Measurements from ENCODE around the gene TRMT61A.

TRMT61A gene

DNA sequence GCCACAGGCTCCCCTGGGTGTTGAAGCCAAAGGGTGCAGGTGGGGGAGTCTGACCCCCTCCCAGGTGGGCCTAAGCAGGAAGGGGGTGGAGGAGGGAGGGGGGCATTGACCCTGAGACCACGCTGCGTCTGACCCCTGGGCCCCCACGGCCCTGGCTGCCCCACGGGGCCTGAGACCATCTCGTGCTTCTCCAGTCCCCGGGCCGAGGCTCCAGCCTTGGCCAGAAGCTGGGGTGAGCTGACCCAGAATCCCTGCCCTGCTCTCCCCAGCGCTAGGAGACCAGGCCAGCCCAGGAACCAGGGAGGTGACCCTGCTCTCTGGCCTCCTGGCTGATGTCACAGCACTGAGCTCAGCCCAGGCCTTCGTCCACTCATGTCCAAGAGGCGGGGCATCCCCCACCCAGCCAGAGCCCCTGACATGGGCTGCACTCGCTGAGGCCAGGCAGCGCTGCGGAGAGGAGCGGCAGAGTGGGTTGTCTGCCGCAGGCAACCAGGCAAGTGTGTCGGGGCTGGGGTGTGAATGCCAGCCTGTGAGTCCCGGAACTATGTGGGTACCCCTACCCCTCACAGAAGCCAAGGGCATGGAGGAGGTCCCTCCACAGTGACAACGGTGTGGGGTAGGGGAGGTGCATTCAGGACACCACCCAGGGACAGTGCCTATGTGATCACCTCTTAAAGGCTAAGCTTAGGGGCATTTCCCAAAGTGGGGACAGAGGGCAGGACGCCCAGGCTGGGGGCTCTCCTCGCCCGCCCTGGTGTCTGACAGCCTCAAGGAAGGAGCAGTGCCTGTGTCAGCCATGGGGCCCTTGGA is 6.3 kb downstream of the TRMT61A start:
- no peak for DNase-seq (ENCODE audit: low read depth)

DNA sequence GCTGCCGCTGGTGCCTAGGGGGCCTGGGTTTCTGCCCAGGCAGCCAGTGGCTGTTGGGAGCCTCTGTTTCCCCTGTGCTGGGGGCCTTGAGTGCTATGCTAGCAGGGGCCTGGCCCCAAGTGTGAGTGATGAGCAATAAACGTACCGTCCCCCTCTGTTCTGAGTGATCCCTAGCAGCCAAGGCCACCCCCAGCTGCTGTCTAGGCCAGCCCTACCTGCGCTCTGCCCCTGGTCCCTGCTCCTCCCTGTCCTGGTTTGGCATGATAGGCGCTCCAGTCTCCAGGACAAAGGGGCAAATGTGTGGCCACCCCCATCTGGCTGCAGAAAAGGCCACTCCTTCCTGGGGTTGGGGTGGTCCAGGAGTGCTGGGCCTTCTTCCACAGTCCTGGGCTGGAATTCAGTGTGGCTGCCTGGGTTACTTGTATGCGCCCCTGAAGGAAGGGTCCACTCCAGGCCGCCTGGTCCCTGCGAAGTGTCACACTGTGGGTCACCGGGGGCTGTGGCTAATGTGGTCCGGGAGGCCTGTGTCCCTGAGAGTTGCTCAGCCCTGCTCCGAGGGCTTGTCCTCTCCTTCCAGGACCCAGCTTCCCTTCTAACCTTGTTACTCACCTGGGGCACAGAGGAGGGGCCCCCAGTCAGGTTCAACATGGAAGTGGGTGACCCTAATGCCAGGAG is 7.0 kb downstream of the TRMT61A start:
- DNase-seq (ENCODE audit: low read depth), result no peak

DNA sequence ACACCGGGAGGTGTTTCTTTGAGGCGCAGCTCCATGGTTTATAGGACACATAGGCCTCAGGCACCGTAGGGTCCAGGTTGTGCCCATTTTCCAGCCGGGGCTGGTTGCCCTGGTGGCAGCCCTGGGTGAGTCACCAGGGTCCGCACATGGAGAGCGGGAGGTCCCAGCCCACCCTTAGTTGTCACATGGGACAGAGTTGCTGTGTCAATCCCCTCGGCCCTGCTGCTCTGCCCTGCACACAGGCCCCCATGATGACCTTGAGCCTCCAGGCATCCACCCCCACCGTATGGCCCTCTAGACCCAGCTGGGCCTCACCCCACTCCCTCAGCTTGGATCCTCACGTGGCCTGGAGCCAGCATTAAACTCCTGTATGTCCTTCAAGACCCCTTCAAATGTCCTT is 7.7 kb downstream of the TRMT61A start:
- no peak for DNase-seq (ENCODE audit: low read depth)

DNA sequence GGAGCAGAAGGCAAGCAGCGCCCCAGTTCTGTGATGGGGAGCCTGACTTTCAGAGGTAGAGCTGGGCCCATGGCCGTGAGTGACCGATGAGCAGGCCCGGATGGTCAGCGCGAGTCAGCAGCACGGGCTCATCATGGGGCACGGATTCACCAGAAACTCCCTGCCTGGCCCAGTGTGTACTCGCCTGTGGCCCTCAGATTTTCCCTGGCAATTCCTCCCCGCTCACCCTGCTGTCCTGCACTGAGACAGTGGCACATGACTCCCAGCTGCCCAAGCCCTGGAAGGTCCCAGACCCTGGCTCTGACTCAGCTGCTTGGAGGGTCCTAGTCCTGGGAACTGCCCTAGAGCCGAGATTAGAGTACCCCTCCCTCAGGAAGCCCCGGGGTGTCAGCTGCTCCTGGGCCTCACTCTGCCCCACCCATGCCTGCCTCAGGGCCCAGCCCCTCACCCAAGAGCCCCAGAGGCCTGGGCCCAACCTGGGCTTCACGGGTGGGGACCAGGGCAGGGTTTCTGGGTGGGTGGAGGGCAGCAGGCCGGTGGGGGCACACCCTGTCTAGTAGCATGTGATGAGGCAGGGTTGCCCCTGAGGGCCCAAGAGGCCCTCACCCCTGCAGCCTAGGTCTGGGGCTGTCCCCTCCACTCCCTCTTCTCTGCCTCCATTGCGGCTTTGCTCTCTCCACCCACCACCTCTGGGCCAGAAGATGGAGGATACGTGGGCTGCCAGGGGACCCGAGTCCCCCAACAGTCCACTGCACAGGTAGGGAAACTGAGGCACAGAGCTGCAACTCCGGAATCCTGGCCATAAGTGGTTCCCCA is 8.4 kb downstream of the TRMT61A start:
- no peak for DNase-seq (ENCODE audit: low read depth)

DNA sequence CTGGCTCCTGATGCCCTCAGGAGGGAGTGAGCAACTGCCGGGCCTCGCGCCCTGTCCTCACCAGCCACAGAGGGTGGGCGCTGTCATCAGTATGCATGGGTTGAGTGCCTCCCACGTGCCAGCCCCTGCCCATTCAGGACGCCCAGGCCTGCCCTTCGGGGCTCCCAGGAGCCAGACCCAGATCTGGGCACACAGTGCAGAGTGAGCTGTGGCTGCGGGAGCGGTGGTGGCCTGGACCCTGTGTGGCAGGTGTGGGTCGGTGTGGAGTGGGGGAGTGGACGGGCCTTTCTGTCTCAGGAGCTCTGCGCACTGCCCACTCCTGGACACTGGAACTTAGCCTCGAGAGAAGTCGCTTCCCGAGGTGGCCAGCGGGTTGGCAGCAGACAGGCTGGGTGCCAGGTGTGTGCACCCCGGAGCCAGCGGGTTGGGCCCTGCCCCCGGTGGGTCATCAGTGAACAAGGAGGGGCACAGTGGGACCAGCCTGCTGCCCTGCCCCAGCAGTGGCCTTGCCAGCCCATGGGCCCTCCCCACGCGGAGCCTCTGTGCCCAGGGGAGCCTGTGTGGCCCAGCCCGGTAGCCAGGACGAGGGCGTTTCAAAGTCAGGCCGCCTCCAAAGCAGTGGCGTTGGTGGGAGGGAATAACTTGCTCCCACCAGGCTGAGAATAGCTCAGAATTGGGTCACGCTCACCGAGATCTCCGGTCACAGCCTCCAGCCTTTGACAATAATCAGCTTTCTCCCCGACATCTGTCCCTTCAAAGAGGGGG is 9.5 kb downstream of the TRMT61A start:
- no peak for DNase-seq (ENCODE audit: low read depth)

DNA sequence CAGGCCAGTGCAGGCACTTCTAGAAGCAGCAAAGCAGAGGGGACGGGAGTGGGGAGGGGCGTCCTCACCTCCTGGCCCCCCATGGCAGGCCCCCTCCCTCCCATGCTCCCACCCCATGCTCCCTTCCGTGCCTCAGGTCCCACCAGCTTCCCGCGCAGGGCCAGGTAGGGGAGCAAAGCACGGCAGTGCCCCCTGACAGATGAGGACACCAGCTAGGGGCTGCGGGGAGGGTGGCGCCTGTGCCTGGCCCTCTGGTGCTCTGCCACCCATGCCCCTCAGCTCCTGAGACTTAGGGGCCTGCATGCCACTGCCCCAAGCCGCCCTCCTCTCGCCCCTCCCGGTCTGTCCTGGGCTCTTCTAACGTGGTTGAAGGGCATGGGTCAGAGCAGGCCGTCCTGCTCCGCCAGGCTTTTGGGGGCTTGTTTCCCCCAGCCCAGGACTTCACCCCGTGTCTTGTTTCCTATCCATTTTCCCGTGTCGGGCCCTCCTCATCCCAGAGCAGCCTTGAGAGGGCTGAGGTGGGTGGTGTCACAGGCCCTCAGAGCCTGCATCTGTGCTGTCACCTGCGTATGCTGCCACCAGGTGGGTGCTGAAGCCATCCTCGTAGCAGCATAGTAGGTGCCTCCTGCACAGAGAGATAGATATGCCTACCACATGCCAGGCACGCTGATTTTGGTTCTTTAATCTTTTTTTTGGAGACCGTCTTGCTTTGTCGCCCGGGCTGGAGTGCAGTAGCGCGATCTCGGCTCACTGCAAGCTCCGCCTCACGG is 10.2 kb downstream of the TRMT61A start:
- DNase-seq (ENCODE audit: low read depth), result no peak

DNA sequence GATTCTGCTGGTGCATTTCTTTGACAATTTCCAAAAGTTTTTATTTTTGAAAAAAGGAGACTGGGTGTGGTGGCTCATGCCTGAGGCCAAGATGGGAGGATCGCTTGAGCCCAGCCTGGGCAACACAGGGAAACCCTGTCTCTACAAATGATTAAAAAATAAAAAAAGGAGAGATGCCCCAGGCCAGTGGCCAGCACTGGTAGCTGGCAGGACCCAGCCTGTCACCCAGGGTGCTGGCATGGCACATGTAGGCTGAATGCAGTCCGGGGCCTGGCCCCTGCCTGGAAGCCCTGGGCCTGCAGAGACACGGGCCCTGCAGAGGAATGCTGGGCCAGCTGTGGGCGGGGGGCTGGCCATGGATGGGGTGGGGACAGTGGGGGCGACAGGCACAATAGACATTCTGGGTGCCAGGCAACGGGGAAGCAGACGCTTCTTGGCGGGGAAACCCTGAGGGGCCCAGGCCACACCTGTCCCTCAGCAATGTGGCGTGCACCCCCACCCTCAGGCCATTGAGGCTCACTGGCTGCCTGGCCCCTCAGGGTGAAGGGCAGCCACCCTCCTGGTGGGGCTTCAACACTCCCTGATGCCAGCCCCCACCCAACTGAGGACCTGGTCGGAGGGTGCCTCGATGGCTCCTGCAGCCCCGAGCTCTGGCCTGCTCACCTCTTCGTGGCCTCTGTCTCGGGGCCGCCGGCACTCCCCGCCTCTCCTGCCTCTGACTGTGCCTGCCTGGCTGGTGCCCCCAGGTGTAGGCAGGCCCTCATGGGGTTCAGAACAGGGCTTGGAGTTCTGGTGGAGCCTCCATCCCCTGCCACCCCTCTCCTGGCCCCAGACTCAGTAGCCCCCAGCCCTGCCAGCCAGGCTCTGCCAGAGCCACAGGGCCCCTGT is 12.1 kb downstream of the TRMT61A start:
- DNase-seq (ENCODE audit: low read depth), result no peak

DNA sequence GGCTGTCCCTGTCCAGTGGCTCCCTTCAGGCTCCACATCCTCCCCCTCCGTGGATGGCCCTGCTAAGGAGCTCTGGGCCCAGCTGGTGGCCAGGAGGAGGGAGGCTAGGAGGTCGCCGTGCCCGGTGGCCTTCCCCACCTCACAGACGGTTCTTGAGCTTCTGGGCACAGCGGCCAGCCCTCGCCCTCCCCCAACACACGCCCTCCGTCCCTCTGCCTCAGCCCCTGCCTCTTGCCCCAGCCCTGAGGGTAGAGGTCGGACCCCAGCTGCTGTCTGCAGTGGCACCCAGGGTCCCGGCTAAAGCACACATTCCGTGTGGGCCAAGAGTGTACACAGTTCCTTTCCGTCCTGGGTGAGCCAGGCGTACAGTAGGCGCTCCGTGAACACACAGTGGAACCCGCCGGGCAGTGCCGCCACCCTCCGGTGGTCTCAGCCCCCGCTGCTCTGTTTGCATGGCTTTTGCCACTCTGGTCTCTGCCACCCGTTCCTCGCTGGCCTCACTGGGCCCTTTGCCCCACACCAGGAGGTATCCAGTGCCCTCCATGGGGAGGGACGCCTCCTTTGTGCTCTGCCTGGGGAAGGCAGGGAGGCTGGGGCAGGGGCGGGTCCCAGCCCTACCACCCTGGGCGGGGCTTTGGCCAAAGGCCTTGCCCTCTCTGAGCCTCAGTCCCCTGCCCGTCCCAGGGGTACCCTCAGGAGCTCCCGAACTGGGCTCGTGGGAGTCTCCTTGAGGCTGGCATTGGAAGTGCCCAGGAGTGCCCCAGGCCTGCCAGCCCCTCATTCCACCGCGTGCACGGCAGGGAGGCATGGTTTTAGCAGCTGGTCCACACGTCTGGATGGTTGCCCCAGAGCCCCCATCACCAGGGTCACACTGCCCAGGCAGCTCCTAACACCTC is 13.0 kb downstream of the TRMT61A start:
- DNase-seq (ENCODE audit: low read depth), result no peak

DNA sequence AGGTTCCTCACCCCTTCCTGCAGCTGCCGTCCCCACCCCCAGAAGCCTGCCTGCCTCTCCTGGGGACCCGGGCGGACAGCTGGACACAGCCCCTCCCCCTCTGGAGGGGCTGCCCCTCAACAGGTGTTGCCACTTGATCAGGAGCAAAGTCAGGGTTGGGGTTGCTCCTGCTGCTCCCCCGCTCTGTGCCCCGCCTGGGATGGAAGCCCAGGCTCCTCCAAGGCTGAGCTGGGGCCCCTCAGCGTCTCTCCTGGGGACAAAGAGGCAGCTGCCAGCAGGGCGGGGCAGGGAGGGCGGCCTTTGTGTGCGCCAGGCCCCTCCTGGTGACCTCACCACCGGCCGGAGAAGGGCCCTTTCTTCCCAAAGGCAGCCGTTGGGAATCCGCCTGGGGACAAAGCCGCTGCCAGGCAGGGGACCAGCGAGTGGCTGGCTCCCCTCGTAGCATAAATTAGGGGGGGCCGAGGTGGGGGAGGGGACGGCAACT is 13.7 kb downstream of the TRMT61A start:
- no peak for DNase-seq (ENCODE audit: low read depth)

DNA sequence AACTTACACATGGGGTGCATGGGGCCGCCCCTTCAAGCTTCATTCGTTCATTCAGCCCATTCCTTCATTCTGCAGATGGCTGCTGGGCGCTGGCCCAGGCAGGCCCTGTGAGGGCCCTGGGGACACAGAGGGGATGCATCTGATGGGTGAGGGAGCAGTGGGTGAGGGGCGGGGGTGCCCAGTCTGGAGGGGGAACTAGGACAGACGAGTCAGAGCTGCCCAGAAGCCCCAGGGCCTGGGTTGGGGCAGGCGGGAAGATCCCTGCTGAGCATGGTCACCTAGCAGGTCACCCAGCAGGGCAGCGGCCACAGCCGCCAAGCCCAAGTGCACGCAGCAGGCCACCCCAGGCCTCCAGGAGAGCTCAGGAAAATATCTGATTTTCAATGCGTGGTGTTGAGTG is 14.1 kb downstream of the TRMT61A start:
- no peak for DNase-seq (ENCODE audit: low read depth)

DNA sequence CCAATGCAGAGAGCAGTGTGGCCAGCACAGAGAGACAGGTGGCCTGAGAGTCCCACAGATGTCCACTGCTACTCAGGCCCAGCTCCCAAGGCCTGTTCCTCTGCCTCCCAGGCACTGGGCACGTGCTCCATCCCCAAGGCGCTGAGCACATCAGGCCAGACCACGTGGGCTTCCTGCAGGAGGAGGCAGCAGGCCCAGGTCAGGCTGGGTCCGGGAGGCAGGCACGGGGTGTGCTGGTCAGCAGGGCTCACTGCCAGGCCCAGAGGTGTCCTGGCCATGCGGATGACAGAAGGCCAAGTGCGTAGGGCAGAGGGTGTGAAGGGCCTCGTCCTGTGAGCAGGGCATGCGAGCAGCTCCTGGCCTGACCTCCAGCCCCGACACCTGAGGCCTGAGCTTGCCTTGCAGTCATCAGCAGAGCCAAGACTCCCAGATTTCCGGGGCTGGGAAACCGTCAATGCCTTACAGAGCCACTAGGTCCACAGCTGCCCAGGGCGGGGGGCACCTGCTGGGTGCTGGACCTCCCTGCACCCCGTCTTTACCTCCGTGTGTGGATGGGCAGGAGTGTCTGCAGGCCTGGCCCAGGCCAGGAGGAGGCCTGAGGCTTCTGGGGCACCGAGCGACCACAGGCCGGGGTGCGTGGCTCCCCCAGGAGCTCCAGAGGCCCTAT is 14.9 kb downstream of the TRMT61A start:
- no peak for DNase-seq (ENCODE audit: low read depth)

DNA sequence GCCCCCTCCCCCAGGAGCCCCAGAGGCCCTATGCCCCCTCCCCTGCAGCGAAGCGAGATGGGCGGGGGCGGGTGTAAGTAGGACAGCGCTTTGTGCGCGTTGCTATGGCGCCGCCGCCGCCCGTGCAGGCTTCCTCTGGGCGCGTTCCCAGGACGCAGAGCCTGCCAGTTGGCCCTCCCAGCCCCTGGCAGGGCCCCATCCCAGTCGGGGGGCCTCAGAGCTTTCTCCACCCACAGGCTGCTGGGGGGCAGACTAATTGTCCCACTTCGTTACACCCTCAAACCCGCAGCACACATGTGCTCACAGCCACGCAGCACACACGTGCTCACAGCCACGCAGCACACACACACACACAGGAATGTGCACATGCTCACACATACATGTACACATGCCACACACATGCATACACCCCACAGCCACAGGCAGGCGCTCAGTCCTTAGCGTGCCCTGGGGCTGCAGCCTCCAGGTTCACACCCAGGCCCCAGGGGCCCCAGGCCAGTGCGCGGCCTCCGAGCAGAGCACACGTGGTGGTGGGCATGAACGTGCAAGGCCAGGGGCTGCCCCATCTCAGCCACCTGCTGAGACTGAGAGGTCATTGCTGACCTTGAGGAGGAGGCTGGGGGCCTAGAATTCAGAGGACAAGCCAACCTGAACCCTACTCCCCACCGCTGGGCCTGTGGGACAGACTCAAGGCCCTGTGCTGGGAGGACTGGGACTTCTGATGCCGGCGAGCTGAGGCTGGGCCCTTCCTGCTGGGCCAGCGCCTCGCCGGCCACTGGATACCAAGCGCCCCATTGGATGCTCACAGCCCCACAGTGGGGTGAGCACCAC is 15.6 kb downstream of the TRMT61A start:
- no peak for DNase-seq (ENCODE audit: low read depth)

DNA sequence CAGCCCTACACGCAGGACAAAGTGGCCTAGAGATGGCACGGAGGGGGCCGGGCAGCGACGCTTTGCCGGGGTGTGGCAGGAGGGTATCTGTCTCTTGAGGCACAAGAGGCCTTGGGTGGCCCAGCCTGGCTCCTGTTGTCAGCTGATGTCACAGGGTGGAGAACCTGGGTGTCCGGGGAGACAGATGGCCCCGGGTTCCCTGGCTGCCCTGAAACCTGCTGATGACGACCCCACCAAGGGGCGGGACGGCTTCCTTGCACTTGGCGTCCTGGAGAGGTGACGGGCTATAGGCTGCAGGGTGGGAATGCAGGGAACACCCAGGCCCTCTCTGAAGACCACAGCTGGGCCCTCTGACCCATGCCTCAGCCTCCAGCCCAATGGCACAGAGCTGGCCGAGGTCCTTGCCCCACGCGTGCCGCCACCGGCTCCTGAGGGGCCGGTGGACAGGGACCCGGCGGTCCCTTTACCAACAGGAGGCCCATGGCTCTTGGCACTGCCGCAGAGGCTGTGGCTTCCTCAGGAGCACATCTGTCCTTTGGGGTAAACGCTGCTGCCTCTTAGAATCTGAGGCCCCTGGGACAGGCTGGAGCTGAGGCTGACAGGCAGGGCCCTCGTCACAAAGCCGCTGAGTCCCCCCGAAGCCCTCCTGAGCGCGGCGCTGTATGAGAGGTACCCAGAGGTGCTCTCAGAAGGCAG is 16.4 kb downstream of the TRMT61A start:
- DNase-seq (ENCODE audit: low read depth), result no peak

DNA sequence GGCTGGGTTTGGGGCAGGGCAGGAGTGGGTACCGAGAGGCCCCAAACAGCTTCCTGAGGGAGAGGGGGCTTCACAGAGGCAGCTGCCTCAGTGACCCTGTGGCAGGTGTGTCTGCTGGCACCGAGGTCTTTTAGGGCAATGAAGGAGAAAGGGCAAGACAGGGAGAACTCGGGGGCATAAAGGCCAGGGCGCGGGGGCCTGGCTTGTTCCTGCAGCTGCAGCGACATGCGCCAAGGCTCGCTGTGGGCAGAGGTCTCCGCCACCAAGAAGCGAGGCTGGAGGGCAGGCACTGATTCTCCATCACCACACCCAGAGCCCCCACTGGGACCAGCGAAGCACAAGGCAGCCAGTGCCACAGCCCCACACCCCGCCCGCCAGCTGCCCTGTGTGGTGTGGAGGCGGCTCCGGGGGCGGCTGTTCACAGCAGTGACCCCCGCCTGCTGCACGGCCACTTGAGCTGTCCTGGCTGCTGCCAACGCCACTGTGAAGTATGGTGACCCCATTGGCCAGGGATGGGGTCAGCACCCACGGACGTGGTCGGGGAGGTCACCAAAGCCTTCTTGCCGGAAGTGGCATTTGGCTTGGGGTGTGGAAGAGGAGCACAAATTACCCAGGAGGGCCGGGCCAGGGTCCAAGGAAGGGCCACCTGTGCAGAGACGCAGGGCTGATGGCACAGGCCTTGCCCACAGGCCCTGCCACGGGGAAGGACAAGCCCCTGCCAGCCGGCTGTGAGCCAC is 17.1 kb downstream of the TRMT61A start:
- DNase-seq (ENCODE audit: low read depth), result no peak

DNA sequence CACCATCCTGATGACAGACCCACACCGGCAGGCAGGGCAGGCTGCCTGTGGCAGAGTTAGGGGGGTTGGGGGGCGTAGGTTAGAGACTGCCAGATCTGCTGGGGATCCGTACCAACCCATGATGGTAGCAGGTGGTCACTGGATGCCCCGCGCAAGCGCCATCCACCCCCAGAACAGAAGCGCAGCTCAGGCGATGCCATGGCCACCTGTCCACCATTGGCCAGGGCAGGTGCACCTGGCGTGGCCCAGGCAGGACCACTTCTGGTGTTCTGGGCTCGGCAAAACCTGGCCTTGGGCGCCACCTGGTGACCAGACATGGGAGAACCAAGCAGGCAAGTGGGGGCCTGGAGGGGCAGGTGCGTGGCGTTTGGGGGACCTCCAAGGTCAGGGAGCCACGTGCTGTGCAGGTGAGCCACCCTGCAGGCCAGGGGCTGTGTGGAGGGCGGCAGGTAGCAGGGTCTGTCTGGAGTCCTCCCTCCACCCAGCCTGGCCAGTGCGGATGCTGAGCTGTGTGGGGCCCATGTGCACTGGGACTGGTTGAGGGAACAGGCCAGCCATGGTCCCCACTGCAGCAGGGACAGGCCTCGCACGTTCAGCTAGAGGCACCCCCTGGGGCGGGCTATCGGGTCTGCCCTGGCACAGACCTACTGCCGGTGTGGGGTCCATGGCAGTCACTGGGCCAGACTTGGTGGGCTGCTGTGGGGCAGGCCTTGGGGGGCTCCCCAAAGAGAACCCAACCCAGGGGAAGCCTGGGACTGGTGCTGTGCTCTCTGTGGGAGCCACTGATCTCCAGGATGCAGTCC is 17.9 kb downstream of the TRMT61A start:
- peak; percentile 70 for DNase-seq (ENCODE audit: low read depth)

Measured in T follicular helper cell (primary cell).